Panc1 (cell line): ENCODE measurements around the gene NUDT13.

ENCODE experiments used
- CTCF ChIP-seq: fragments of 450-650 bp; IDR thresholded peaks from 2 replicates; pipeline ENCODE4 v1.5.1; 2017; ENCODE audit warnings: mild to moderate bottlenecking
- POLR2AphosphoS5 ChIP-seq: IDR thresholded peaks from 2 replicates; pipeline ENCODE4 v1.6.1; 2012; ENCODE audit warnings: mild to moderate bottlenecking, low read depth, low read length, moderate library complexity
- SIN3A ChIP-seq: IDR thresholded peaks from 2 replicates; pipeline ENCODE4 v1.6.1; 2012; ENCODE audit warnings: low read depth, mild to moderate bottlenecking, low read length, moderate library complexity, borderline replicate concordance; ENCODE audit not compliant: insufficient read depth
- TCF7L2 ChIP-seq: IDR thresholded peaks from 2 replicates; pipeline ENCODE4 v1.6.1; 2011; ENCODE audit warnings: mild to moderate bottlenecking, low read depth, low read length, inconsistent platforms
- TF ChIP-seq, protein P1 (sequence below), 2 experiments: IDR thresholded peaks; 2 replicates each; pipeline ENCODE4 v1.6.1; 2011 to 2012; ENCODE audit warnings: low read depth in 2 of 2, control low read depth in 1 of 2, low read length in 1 of 2, mild to moderate bottlenecking in 1 of 2, moderate library complexity in 1 of 2; ENCODE audit not compliant: insufficient read depth in 1 of 2

- TF ChIP-seq SIN3A = peak; percentile 95; the same call in 1 of the 2 replicates
- peak; percentile 95 for TF ChIP-seq CTCF
- TF ChIP-seq POLR2AphosphoS5 = peak; percentile 100
- TF ChIP-seq, protein P1, sequence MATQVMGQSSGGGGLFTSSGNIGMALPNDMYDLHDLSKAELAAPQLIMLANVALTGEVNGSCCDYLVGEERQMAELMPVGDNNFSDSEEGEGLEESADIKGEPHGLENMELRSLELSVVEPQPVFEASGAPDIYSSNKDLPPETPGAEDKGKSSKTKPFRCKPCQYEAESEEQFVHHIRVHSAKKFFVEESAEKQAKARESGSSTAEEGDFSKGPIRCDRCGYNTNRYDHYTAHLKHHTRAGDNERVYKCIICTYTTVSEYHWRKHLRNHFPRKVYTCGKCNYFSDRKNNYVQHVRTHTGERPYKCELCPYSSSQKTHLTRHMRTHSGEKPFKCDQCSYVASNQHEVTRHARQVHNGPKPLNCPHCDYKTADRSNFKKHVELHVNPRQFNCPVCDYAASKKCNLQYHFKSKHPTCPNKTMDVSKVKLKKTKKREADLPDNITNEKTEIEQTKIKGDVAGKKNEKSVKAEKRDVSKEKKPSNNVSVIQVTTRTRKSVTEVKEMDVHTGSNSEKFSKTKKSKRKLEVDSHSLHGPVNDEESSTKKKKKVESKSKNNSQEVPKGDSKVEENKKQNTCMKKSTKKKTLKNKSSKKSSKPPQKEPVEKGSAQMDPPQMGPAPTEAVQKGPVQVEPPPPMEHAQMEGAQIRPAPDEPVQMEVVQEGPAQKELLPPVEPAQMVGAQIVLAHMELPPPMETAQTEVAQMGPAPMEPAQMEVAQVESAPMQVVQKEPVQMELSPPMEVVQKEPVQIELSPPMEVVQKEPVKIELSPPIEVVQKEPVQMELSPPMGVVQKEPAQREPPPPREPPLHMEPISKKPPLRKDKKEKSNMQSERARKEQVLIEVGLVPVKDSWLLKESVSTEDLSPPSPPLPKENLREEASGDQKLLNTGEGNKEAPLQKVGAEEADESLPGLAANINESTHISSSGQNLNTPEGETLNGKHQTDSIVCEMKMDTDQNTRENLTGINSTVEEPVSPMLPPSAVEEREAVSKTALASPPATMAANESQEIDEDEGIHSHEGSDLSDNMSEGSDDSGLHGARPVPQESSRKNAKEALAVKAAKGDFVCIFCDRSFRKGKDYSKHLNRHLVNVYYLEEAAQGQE (IDR thresholded peaks at IDR 0.05; ENCODE audit: insufficient read depth in 1 of 2, low read depth in 2 of 2, low read length in 1 of 2) = 0 out of 4 replicates have a peak, but pooled peaks of 1 of the 2 experiments have one; percentile 61
- TF ChIP-seq TCF7L2 = 0 out of 2 replicates have a peak, but pooled peaks have one; percentile 43
Measured at GRCh38 chr10:73096449-73097304, 13.6 kb upstream of the NUDT13 start, which contains the start of gene P4HA1.
